ENCODE data around the gene BTBD8. TPM values are rescaled to one million over a fixed set of nuclear protein-coding genes. Genes with fewer than 3 reads are reported as not detected.

BTBD8 gene
- total RNA-seq, 2 experiments from 2014 or later: 2.6 to 2.7 TPM

- peaks cover 6% of the 10 kb centered on the region for H3K27me3 Mint-ChIP-seq
- ATAC-seq (ENCODE audit: low read depth): no peak
- POLR2A ChIA-PET: no interaction called here
Measured at GRCh38 chr1:92230736-92231135, 150.6 kb downstream of the BTBD8 start.

More at GRCh38 chr1:92230736-92231135, 150.6 kb downstream of the BTBD8 start:
- DNase-seq: no peak
- no peaks in the 10 kb centered on the region for H3K36me3 Mint-ChIP-seq
- H3K4me1 Mint-ChIP-seq: no peaks in the 10 kb centered on the region
- H3K27ac Mint-ChIP-seq: no peak overlapping the region
- H3K4me3 Mint-ChIP-seq: no peak overlapping the region
- no peaks in the 10 kb centered on the region for H3K9me3 Mint-ChIP-seq

Other genes with a start within 250 kb of the BTBD8 start
- 10 to 100 TPM; 13.9 to 15.3 TPM for gene TGFBR3, start 194.2 kb upstream of the BTBD8 start, total RNA-seq
- gene BRDT, start 130.9 kb upstream of the BTBD8 start, total RNA-seq: not detected
- not detected for gene EPHX4, start 50.4 kb upstream of the BTBD8 start, total RNA-seq
- gene SETSIP, start 4.9 kb upstream of the BTBD8 start, total RNA-seq: under 1 TPM in 1 of 2 experiments, not detected in 1; 0.47 TPM
- gene C1orf146, start 137.6 kb downstream of the BTBD8 start, total RNA-seq: not detected
- gene GLMN, start 218.6 kb downstream of the BTBD8 start, total RNA-seq: 10 to 100 TPM; 17.3 to 17.8 TPM
- 10 to 100 TPM; 32.7 to 37.5 TPM for gene RPAP2, start 218.7 kb downstream of the BTBD8 start, total RNA-seq